GM19372 (cell line): ENCODE results near the gene ANAPC2.
"Not testable (repeated sequence)": the region's sequence is repeated elsewhere in the genome, so short reads cannot be mapped to it uniquely, and the experiment has no call there.

ENCODE experiments used
- ATAC-seq: cut with Tn5 transposase; IDR thresholded peaks from one replicate; pipeline ENCODE4 v1.9.1; 2021; ENCODE audit warnings: mild to moderate bottlenecking, low read depth, moderate library complexity; ENCODE audit not compliant: unreplicated experiment

ANAPC2 gene

DNA sequence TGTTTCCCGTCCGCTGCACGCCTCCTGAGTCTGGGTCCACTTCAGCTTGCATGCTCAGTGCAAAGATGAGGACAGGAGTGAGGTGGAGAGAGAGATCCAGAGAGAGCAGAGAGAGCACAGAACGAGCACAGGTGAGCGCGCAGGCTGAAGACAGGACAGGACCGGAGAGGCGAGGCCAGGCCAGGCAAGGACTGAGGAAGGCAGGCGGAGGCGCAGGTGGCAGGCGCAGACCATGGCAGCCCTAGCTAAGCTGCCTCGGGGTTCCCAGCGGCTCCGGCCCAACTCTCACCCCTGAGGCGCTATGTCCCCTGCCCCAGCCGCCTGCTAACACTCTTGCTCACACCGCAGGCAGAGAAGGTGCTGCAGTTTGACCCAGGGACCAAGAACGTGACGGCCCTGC, 39.7 kb downstream of the ANAPC2 start:
- no peak for ATAC-seq

DNA sequence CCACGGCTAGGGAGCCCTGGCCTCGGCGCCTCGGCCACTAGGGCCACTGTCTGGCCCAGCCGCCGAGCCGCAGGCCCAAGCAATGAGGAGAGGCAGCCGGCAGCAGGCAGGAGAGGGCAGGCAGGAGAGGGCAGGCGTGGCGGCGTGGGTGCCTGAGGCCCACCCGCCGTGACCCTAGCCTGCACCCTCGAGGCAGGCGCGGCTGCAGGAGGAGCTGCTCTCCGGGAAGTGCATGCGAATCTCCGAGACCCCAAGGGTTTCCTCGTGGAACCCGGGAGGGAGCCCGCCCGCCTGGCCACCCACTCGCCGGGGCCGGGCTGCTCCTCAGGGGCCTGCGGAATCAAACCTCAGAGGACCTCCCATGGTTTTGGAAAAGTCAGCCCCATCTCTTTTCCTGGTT, 40.1 kb downstream of the ANAPC2 start:
- ATAC-seq: no peak

DNA sequence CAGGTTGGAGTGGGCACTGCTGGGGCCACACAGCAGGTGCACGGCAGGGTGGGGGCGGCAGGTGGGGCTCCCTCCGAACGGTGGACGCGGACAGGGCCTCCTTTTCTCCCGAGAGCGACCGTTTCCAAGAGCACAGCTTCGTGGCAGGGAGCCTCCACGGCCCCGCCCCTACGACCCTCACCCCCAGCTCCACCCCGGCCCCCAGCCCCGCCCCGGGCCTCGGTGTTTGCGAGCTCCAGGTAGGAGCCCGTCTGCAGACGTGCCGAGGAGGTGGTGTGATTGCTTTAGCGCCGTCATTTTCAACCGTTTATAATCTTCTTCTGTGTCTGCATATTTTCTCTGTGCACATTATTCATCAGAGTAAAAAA, 40.6 kb downstream of the ANAPC2 start:
- ATAC-seq: no peak

DNA sequence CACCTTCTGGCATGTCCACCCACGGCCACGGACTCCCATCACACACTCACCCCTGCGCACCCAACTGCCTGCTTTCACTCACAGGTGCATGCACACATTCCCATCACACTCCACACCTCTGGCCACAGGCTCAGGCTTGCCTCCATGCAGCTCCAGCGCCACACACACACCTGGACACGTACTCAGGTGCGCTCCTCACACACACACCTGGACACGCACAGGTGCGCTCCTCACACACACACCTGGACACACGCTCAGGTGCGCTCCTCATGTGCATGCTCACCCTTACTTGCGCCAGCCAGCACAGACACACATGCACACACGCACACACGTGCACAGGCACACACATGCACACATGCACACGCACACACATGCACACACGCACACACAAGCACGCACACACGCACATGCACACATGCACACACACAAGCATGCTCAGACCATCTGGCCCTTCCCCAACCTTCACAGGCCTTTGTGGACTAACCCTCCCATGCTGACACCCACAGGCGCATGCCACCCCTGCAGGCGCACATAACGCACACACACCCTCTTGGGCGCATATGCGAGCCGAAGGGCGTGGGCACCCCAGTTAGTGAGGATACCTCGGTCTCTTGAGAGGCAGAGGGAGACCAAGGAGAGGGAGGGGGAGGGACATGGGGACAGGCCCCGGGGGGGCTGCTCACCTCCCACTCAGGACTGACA, 41.1 kb downstream of the ANAPC2 start:
- no peak for ATAC-seq

DNA sequence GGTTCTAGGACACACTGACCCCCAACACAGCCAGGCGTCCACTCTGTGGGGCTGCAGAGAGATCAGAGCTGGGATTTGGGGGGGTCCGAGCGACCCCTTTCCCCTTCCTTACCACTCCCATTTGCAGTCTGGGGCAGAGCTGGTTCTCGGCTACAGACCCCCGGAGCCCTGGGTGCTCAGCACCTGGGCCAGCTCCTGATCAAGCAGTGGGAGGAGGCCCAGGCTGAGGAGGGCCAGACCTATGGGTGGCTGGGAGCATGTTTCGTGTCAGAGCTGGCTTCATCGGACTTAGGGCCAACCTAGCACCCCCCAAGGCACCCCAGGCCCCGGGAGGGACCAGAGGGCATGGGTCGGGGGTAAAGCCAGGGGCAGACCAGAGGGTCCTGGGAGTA, 41.8 kb downstream of the ANAPC2 start:
- ATAC-seq: no peak

DNA sequence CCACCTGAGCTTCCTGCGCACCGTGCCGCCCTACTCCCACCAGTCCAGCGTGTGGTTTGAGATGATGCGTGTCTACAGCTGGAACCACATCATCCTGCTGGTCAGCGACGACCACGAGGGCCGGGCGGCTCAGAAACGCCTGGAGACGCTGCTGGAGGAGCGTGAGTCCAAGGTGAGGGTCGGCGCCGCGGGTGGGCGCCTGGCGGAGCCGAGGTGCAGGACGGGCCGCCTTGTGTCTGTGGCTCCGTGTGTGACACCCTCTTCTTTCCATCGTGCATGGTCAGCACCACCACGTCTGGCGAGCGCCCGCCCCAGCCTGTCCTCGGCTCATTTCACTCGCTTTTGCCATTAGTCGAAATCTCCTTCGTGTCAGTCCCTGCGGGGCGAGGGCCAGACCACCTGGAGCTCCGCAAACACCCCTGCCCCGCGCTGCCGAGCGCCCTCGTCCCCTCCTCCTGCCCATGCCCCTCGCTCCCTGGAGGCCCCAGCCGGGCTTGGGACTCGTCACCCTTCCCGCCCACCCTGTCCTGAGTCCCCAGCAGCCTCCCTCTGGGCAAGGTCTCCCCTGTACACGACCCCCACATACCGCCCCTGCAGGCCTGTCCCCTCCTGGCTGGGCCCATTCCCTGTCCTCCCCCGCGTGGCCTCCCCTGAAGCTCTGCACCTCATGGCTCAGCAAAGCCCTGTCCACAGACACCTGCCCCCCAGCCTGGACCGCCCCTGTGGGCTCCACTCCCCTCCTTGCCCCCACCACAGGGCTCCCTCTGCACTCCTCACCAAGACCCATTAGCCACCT, 42.4 kb downstream of the ANAPC2 start:
- no peak for ATAC-seq

DNA sequence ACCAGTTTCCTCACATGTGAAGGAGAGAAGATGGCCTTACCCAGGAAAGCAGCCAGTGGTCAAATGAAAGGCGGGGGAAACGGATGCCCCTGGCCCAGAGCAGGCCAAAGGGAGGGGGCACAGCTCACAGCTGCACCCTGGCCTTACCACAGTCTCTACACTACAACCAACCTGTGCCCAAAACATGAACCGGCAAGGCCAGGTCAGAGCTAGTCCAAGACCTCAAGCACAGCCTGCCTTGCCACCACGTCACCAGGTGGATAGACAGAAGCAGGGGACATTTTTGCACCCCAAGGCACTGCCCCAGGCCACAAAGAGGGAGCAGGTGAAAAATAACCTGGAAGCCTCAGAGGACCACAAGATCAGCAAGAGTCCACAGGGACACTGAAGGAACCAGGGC, 44.9 kb downstream of the ANAPC2 start:
- no peak for ATAC-seq

DNA sequence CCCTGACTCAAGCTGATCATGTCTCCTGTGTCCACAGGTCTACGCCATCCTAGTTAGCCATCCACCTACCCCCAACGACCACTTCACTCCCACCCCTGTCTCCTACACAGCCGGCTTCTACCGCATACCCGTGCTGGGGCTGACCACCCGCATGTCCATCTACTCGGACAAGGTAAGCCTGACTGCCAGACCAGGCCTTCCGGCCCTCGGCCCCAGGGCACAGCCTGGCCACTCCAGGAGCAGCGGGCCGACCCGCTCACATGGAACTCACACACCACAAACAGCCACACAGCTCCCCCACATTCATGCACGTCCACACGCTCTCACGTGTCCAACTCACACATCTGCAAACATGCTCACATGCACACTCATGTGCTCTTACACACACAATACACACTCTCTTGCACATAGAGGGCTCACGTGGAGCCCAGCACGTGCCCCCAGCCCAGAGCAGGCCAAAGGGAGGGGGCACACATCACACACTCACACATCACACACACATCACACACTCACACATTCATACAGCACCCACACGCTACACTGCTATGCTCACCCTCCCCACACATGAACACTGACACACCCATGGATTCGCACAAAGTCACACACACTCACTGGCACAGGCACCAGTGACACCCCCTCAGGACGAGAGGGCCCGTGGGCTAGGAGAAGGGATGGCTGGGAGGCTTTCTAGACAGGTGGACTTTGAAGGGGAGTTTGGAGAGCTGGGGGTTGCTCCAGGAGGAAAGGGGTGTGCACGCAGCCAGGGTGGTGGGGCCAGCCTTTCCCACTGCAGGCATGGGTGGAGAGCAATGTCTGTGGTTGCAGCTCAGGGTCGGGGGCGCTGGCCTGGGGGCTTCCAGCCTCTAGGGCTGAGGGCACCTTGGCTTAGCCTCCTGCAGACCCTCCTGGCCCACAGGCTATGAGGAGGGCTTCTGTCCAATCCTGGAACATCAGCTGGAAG, 46.1 kb downstream of the ANAPC2 start:
- no peak for ATAC-seq

DNA sequence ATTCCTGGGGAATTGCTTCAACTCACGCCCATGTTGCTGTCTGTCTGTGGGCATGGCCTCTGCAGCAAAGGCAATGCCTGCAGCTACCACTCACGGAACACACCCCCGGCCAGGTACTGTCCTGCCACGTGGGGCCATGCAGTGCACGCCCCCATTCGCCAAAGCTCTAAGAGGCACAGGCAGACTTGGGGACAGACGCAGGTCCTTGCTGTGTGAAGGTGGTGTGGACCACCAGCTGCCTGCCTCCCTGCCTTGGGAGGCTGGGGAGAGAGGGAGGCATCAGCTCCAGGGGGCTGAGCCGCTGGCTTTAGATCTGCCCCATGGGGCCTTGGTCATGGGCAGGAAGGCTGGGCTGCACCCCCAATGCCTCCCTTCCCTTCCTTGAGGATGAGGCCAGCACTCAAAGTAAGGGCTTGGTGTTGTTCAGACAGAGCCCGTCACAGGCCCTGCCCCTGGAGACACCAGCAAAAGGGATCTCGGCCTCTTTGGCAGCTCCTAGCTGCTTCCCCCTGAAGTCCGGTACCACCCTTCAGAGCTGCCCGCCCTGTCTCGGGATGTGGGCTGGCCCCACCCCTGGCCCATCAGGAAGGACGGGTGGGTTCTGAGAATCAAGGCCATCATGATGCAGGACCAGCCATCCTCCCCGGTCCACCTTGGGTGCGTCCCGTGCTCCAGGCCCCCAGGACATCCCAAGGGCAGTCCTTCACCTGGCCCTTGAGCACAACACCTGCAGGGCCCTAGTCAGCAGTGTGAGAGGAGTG, 47.1 kb downstream of the ANAPC2 start:
- no peak for ATAC-seq

DNA sequence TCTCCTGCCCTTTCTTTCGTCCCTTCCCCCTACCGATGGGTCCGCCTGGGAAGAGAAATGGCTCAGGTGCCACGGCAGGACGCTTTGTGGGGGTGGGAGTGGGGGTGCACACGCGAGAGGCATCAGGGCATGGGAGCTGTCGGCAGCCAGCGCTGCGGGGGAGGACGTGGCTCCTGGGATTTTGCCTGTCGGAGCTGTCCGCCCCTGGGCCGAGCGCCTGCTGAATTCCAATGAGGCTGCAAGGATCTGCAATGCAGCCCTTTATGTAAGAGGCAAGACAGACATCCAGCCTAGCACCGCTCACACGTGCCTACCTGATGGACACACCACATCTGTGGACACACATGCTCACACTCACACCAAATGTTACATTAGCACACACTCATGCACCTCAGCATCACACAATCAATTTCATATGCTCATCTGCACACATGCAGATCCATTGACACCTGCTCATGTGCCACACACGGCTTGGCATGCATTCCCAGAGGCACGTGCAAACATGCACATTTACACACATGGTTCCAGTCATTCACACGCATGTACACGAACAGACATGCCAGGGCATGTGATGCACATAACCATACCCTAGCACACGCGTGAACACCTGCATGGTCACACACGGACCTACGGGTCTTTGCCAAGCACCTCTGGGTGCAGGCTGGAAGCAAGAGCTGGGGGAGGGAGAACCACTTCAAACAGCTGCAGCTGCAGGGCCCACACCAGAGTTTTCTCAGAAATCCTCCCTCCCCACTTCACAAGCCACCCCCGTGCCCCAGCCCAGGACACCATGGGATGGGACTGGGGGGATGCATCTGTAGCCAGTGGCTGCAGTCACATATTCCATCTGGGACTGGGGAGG, 48.0 kb downstream of the ANAPC2 start:
- no peak for ATAC-seq

DNA sequence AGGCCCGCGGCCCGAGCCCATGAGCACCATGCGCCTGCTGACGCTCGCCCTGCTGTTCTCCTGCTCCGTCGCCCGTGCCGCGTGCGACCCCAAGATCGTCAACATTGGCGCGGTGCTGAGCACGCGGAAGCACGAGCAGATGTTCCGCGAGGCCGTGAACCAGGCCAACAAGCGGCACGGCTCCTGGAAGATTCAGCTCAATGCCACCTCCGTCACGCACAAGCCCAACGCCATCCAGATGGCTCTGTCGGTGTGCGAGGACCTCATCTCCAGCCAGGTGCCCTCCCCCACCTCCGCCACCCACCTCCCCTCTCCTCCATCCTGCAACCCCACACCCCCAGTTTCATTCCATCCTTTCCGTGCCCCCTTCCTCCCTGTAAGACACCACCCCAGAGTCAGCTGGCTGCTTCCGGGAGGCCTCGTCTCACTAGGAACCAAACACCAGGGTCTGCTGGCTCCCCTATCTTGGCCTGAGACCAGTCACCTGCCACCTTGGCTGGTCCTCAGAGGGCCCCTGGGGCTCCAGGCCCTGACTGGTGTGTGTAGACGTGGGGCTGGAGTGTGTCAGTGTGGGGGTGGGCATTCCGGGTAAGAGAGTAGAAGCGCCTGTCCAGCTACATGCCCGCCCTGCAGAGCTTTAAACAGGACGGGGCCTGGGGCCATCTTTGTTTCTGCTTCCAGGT, 48.8 kb downstream of the ANAPC2 start:
- no peak for ATAC-seq

DNA sequence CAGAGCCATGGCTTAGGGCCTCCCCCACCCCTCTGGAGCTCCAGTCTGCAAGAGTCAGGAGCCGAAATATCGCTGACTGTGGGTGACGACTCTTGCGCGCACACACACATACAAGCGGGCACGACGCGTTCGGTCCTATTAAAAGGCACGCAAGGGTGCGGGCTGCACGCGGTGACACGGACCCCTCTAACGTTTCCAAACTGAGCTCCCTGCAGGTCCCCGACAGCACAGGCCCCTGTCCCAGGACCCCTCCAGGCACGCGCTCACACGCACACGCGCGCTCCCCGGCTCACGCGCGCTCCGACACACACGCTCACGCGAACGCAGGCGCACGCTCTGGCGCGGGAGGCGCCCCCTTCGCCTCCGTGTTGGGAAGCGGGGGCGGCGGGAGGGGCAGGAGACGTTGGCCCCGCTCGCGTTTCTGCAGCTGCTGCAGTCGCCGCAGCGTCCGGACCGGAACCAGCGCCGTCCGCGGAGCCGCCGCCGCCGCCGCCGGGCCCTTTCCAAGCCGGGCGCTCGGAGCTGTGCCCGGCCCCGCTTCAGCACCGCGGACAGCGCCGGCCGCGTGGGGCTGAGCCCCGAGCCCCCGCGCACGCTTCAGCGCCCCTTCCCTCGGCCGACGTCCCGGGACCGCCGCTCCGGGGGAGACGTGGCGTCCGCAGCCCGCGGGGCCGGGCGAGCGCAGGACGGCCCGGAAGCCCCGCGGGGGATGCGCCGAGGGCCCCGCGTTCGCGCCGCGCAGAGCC, 49.5 kb downstream of the ANAPC2 start, which contains the start of gene GRIN1:
Gene GRIN1 (plus strand): TSS at position 433 of the 746 bp plus-strand sequence. CDS start 333 bp downstream, outside the sequence.
- ATAC-seq: no peak

DNA sequence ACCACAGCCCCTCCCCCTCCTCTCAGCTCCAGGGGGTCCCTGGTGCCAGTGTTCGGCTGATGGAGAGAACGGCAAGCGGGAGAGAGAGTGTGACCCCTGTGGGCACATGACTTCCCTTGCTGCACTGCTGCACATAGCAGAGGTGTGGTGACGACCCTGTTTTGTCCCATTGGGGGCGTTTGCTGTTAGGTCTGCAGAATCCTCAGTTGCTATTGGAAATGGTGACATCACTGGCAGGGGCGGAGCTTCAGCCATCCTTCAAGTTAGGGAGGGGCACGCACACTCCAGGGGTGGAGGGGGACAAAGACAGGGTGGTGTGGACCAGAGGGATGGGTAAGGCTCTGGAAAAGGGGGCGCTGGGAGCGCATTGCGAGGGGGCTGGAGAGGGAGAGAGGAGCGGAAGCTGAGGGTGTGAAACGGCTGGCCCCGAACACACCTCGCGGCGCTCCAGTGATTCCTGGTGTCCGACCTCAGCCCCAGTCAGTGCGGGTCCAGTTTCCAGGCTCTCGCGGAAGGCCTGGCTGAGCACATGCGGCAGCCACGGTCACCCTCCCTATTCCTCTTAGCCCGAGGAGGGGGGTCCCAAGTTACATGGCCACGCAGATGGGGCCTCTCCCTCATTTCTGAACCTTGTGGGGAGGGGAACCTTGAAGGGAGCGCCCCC, 50.2 kb downstream of the ANAPC2 start:
- no peak for ATAC-seq

DNA sequence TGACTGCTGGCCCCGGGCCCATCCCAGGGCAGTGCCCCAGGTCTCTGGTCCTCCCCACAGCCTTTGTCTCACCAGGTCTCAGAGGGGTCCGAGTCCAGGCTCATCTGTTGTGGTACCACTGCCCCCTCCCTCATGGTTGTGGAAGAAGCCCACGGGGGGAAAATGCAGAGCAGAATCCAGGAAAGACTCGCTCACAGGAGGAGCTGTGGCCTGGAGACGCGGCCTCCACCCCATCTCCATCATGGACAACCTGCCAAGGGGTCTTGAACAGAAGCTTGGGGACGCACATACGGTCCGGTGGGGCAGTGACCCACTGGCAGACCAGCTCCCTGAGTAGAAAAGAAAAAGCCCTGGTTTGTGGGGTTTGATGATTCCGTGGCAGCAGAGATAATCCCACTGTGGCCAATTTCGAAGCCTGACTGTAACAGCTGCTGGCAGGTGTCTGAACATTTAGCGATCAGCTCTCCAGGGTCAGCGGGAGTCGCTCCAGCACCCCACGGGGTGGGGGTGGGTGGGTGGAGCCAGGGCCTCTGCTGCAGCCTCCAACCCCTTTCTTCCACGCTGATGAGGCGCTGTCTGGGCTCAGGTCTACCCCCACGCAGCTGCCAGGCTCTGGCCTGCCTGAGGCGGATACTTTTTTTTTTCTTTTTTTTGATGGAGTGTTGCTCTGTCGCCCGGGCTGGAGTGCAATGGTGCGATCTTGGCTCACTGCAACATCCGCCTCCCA, 51.3 kb downstream of the ANAPC2 start:
- no peak for ATAC-seq

DNA sequence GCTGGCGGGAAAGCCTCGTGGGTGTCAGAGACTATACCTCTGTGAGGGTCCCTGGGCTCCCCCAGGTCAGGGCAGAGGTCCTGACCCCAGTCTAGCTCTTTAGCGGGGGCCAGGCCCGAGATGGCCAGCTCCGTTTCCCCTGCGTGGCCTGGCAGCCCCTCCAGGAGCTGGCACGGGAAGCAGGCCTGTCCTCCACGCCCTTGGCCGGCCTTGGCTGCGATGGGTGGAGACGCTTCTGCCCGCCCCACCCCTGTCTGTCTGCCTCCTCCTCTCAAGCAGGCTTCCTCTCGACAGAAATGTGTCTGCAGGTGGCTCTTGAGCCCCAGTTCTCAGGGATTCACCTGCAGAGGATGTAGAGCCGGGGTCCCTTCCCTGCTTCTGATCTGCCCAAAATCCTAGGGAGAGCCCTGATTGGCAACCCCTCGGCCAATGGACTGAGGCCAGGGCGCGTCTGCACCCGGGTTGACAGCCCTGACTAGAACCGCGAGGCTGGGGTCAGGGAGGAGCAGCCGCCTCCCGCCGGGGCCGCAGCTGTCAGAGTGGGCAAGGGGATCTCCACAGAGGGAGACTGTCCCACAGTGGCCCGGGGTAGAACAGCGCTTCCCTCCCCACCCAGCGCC, 52.0 kb downstream of the ANAPC2 start:
- ATAC-seq: no peak

DNA sequence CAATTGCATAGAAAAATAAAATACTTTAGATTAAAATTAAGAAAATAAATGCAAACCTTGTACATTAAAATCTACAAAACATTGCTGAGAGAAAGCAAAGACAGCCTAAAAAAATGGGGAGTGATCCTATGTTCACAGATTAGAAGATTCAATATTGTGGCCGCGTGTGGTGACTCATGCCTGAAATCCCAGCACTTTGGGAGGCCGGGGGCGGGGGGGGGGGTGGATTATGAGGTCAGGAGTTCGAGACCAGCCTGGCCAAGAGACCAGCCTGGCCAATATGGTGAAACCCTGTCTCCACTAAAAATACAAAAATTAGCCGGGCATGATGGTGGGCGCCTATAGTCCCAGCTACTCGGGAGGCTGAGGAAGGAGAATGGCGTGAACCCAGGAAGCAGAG, 53.2 kb downstream of the ANAPC2 start:
- not testable (repeated sequence) for ATAC-seq
